ENCODE measurements around the gene OTOP2. TPM values are rescaled to one million over a fixed set of nuclear protein-coding genes. Genes with fewer than 3 reads are reported as not detected.
A peak's percentile ranks its signal among the peaks of the same experiment; 100 is the strongest.
"Not testable (repeated sequence)": the region's sequence is repeated elsewhere in the genome, so short reads cannot be mapped to it uniquely, and the experiment has no call there.

OTOP2 gene
- total RNA-seq, 1 experiment from 2014 or later = not detected

GRCh38 chr17:74964988-74965622 lies 41.0 kb downstream of the OTOP2 start:
- Histone ChIP-seq H4K20me1 (ENCODE audit: low read length) (no peaks in the 10 kb centered on the region), H3K79me2 (ENCODE audit: low read length) (peaks cover 3% of the 10 kb centered on the region), H3K27ac (ENCODE audit: low read length) (no peak overlapping the region), H3K36me3 (ENCODE audit: low read depth, low read length) (no peaks in the 10 kb centered on the region), H3K9me2 (replicated peaks; ENCODE audit: low read length) (no peaks in the 10 kb centered on the region), H3K4me2 (ENCODE audit: low read length) (no peak overlapping the region), H3K9me3 (ENCODE audit: low read length) (no peaks in the 10 kb centered on the region), H3K4me3 (ENCODE audit: low read length) (no peak overlapping the region), H3K9ac (ENCODE audit: low read length) (no peak overlapping the region), H2AFZ (ENCODE audit: low read length) (no peak overlapping the region), H3F3A (ENCODE audit: low read length, unreplicated experiment) (no peaks in the 10 kb centered on the region), H3K4me1 (ENCODE audit: insufficient read depth, low read length) (peaks cover 18% of the 10 kb centered on the region), H3K27me3 (ENCODE audit: low read length) (no peaks in the 10 kb centered on the region)
- ChIA-PET CTCF (no interaction called here), POLR2A (ENCODE audit: unreplicated experiment) (no interaction called here)
- ATAC-seq = no peak
- no peak for TF ChIP-seq EZH2phosphoT487 (IDR thresholded peaks at IDR 0.05; ENCODE audit: borderline replicate concordance, low read length)
- TF ChIP-seq EZH2 (IDR thresholded peaks at IDR 0.05; ENCODE audit: low read length, unreplicated experiment) = no peak
- no peak for TF ChIP-seq CTCF (conservative IDR thresholded peaks at IDR 0.05; ENCODE audit: low read depth, low read length)
- DNase-seq = no peak
- intact Hi-C loops (cut with micrococcal nuclease) = loop anchor here (5.0 kb wide), 1 partner anchor 237 kb away; no protein-coding TSS in a partner anchor
- no TSS peak for BruUV-seq (replicated peaks)

GRCh38 chr17:74968361-74968780 lies 44.3 kb downstream of the OTOP2 start:
- Histone ChIP-seq H3F3A (ENCODE audit: low read length, unreplicated experiment) (no peaks in the 10 kb centered on the region), H3K4me3 (ENCODE audit: low read length) (no peak overlapping the region), H4K20me1 (ENCODE audit: low read length) (no peaks in the 10 kb centered on the region), H3K4me2 (ENCODE audit: low read length) (peak overlapping the region; percentile 42), H3K36me3 (ENCODE audit: low read depth, low read length) (no peaks in the 10 kb centered on the region), H3K27ac (ENCODE audit: low read length) (peak overlapping the region; percentile 65), H2AFZ (ENCODE audit: low read length) (0 out of 2 replicates have a peak overlapping the region, but pooled peaks have one; percentile 19), H3K9me2 (replicated peaks; ENCODE audit: low read length) (no peaks in the 10 kb centered on the region), H3K4me1 (ENCODE audit: insufficient read depth, low read length) (peaks cover 36% of the 10 kb centered on the region), H3K9me3 (ENCODE audit: low read length) (no peaks in the 10 kb centered on the region), H3K27me3 (ENCODE audit: low read length) (no peaks in the 10 kb centered on the region), H3K9ac (ENCODE audit: low read length) (peak overlapping the region; percentile 35; the same call in 1 of the 2 replicates), H3K79me2 (ENCODE audit: low read length) (peaks cover 21% of the 10 kb centered on the region)
- POLR2A ChIA-PET (ENCODE audit: unreplicated experiment) = interaction anchor here (0.7 kb wide), 1 partner anchor 42 kb away, joined by 6 read pairs; no protein-coding TSS in a partner anchor
- DNase-seq = peak; percentile 87
- TF ChIP-seq EZH2 (IDR thresholded peaks at IDR 0.05; ENCODE audit: low read length, unreplicated experiment) (no peak), CTCF (conservative IDR thresholded peaks at IDR 0.05; ENCODE audit: low read depth, low read length) (no peak), EZH2phosphoT487 (IDR thresholded peaks at IDR 0.05; ENCODE audit: borderline replicate concordance, low read length) (no peak)
- ATAC-seq = peak; percentile 5; the same call in 1 of the 2 replicates
- intact Hi-C loops (cut with micrococcal nuclease) = no loop called here
- CTCF ChIA-PET = no interaction called here
- BruUV-seq (replicated peaks) = no TSS peak

GRCh38 chr17:74969501-74969900 lies 45.4 kb downstream of the OTOP2 start:
- H3F3A ChIP-seq (ENCODE audit: low read length, unreplicated experiment); H3K4me3 ChIP-seq (ENCODE audit: low read length); H3K27me3 ChIP-seq (ENCODE audit: low read length); H3K27ac ChIP-seq (ENCODE audit: low read length); ATAC-seq; CTCF ChIA-PET; H3K9ac ChIP-seq (ENCODE audit: low read length); H4K20me1 ChIP-seq (ENCODE audit: low read length); H3K9me3 ChIP-seq (ENCODE audit: low read length); H3K9me2 ChIP-seq (replicated peaks; ENCODE audit: low read length); BruUV-seq (replicated peaks); H2AFZ ChIP-seq (ENCODE audit: low read length); H3K36me3 ChIP-seq (ENCODE audit: low read depth, low read length); POLR2A ChIA-PET (ENCODE audit: unreplicated experiment); DNase-seq; intact Hi-C loops (cut with micrococcal nuclease); H3K4me2 ChIP-seq (ENCODE audit: low read length): not testable (repeated sequence)
- peaks cover 36% of the 10 kb centered on the region for H3K4me1 ChIP-seq (ENCODE audit: insufficient read depth, low read length)
- H3K79me2 ChIP-seq (ENCODE audit: low read length) = peaks cover 21% of the 10 kb centered on the region

Data from PC-3 (cell line).